ENCODE measurements around the gene SLC25A42. TPM values are rescaled to one million over a fixed set of nuclear protein-coding genes. Genes with fewer than 3 reads are reported as not detected.

SLC25A42 gene
- total RNA-seq, 2 donors from 2014 or later, result 6.6 to 7.2 TPM

- H3K27me3 Mint-ChIP-seq (ENCODE audit: insufficient read depth), result peaks cover 47% of the 10 kb centered on the region
- no peak for DNase-seq
- Histone ChIP-seq H3K4me1 (ENCODE audit: control insufficient read depth, insufficient read depth, low read length) (peaks cover 5% of the 10 kb centered on the region), H3K36me3 (ENCODE audit: control insufficient read depth, insufficient read depth, low read length) (no peaks in the 10 kb centered on the region), H3K27ac (ENCODE audit: low read depth, low read length) (no peak overlapping the region), H3K9me3 (ENCODE audit: control insufficient read depth, low read length) (no peaks in the 10 kb centered on the region), H3K9ac (ENCODE audit: extremely low read depth, low read length, poor library complexity, severe bottlenecking) (no peak overlapping the region), H3K27me3 (ENCODE audit: control insufficient read depth, insufficient read depth, low read length, poor library complexity, severe bottlenecking) (no peaks in the 10 kb centered on the region), H3K4me3 (ENCODE audit: low read length) (no peak overlapping the region)
- WGBS, 2 experiments (ENCODE audit: insufficient coverage in 1 of 2, insufficient read length in 1 of 2), result 80 to 100% methylated on average over 1 of the region's 1 CpG
- TF ChIP-seq CTCF (conservative IDR thresholded peaks at IDR 0.05), result no peak
- no peaks in the 10 kb centered on the region for H3K9me3 Mint-ChIP-seq
- H3K4me1 Mint-ChIP-seq, result peaks cover 9% of the 10 kb centered on the region
- H3K27ac Mint-ChIP-seq, result no peak overlapping the region
- peaks cover 4% of the 10 kb centered on the region for H3K36me3 Mint-ChIP-seq (ENCODE audit: low read depth)
- H3K4me3 Mint-ChIP-seq, result no peak overlapping the region
Observed at GRCh38 chr19:19076476-19076875, 12.7 kb downstream of the SLC25A42 start.

GRCh38 chr19:19077103-19077502 lies 13.3 kb downstream of the SLC25A42 start:
- H3K36me3 ChIP-seq (ENCODE audit: control insufficient read depth, insufficient read depth, low read length), result no peaks in the 10 kb centered on the region
- Mint-ChIP-seq H3K9me3 (no peaks in the 10 kb centered on the region), H3K36me3 (ENCODE audit: low read depth) (peaks cover 4% of the 10 kb centered on the region), H3K27ac (no peak overlapping the region), H3K27me3 (ENCODE audit: insufficient read depth) (peaks cover 45% of the 10 kb centered on the region), H3K4me1 (peaks cover 9% of the 10 kb centered on the region), H3K4me3 (no peak overlapping the region)
- 95 to 98% methylated on average over 6 to 7 of the region's 7 CpGs for WGBS, 2 experiments (ENCODE audit: insufficient coverage in 1 of 2, insufficient read length in 1 of 2)
- no peaks in the 10 kb centered on the region for H3K9me3 ChIP-seq (ENCODE audit: control insufficient read depth, low read length)
- H3K27me3 ChIP-seq (ENCODE audit: control insufficient read depth, insufficient read depth, low read length, poor library complexity, severe bottlenecking), result no peaks in the 10 kb centered on the region
- peaks cover 5% of the 10 kb centered on the region for H3K4me1 ChIP-seq (ENCODE audit: control insufficient read depth, insufficient read depth, low read length)
- no peak overlapping the region for H3K9ac ChIP-seq (ENCODE audit: extremely low read depth, low read length, poor library complexity, severe bottlenecking)
- H3K27ac ChIP-seq (ENCODE audit: low read depth, low read length), result no peak overlapping the region
- no peak for DNase-seq
- TF ChIP-seq CTCF (conservative IDR thresholded peaks at IDR 0.05), result no peak
- no peak overlapping the region for H3K4me3 ChIP-seq (ENCODE audit: low read length)

GRCh38 chr19:19078801-19079200 lies 15.0 kb downstream of the SLC25A42 start:
- peaks cover 4% of the 10 kb centered on the region for H3K36me3 Mint-ChIP-seq (ENCODE audit: low read depth)
- Histone ChIP-seq H3K4me3 (ENCODE audit: low read length) (no peak overlapping the region), H3K9ac (ENCODE audit: extremely low read depth, low read length, poor library complexity, severe bottlenecking) (no peak overlapping the region), H3K27ac (ENCODE audit: low read depth, low read length) (no peak overlapping the region), H3K27me3 (ENCODE audit: control insufficient read depth, insufficient read depth, low read length, poor library complexity, severe bottlenecking) (no peaks in the 10 kb centered on the region), H3K4me1 (ENCODE audit: control insufficient read depth, insufficient read depth, low read length) (peaks cover 5% of the 10 kb centered on the region), H3K36me3 (ENCODE audit: control insufficient read depth, insufficient read depth, low read length) (no peaks in the 10 kb centered on the region), H3K9me3 (ENCODE audit: control insufficient read depth, low read length) (no peaks in the 10 kb centered on the region)
- DNase-seq, result no peak
- H3K4me3 Mint-ChIP-seq, result no peak overlapping the region
- no peak for TF ChIP-seq CTCF (conservative IDR thresholded peaks at IDR 0.05)
- H3K27me3 Mint-ChIP-seq (ENCODE audit: insufficient read depth), result peaks cover 48% of the 10 kb centered on the region
- H3K4me1 Mint-ChIP-seq, result peaks cover 6% of the 10 kb centered on the region
- H3K27ac Mint-ChIP-seq, result no peak overlapping the region
- WGBS, 2 experiments (ENCODE audit: insufficient coverage in 1 of 2, insufficient read length in 1 of 2), result 80 to 98% methylated on average over 1 to 6 of the region's 6 CpGs
- H3K9me3 Mint-ChIP-seq, result no peaks in the 10 kb centered on the region
